Ammon's horn (tissue), 1 donor: ENCODE results near the gene LAMC2.

Experiments
- DNase-seq: peaks from one replicate; pipeline ENCODE4 v3.0.0-alpha.2; 2016; ENCODE audit warnings: low spot score

The LAMC2 gene

GRCh38 chr1:183287191-183287675 is 101.2 kb downstream of the LAMC2 start:
- DNase-seq, result peak; percentile 70

- no peak for DNase-seq
Observed at GRCh38 chr1:183288583-183288982, 102.5 kb downstream of the LAMC2 start.

DNA sequence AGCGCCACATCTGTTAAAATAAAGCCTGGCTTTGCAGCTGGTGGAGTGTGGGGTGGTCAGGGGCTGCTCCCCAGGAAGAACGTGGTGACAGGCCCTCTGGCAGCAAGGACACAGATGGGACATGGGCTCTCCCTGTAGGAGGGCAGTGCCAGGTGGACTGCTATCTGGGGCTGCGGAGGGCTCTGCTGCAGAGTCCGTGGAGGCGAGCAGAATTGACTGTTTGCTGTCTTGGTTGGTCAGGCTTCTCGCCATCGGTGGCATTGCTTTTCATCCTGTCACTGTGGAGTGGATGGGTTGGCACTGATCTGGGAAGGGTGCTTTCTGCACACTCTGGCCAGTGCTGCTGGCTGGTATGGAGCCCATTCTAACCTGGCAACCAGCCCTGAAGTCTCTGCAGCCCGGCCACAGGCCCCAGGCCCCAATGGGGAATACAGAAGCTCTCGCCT is 103.0 kb downstream of the LAMC2 start:
- DNase-seq, result no peak

DNA sequence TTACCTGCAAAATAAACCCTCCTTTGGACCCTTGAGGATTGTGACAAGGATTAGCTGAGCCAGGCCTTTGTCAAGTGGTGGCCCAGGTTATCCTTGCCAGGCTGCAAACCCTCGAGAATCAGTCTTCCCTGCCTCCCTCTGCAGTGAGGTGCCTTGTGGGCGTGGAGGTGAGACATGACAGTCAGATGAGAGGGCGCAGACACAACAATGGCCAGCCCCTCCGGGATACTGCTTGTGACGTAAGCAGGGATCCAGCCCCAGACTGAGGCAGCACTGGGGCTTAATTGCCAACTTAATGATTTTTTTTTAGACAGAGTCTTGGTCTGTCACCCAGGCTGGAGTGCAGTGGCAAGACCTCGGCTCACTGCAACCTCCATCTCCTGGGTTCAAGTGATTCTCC is 104.6 kb downstream of the LAMC2 start:
- DNase-seq, result no peak

DNA sequence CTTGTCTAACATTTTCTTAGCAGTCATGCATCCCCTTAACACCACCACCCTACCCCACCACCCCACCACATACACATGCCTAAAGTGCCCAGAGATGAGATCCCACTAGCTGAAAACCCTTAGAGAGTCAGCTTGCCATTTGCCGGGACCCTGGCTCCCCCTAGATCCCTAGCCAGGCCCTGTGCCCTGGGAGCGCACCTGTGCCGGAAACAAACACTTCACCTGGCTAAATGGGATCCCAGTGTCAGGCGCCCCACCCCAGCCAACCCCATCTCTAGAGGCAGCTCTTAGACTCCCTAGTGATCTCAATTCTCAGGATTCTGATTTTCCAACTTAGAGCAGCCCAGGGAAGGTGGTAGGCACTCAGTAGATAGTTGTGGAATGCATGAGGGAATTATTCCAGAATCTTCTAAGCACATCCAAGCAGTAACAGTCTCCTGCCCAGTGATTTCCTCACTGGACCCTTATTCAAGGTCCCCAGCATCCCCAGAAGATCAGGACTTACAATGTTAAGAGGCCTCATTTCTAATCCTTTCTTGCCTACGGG is 105.2 kb downstream of the LAMC2 start:
- no peak for DNase-seq

GRCh38 chr1:183291802-183292514 is 105.9 kb downstream of the LAMC2 start:
- DNase-seq, result no peak

DNA sequence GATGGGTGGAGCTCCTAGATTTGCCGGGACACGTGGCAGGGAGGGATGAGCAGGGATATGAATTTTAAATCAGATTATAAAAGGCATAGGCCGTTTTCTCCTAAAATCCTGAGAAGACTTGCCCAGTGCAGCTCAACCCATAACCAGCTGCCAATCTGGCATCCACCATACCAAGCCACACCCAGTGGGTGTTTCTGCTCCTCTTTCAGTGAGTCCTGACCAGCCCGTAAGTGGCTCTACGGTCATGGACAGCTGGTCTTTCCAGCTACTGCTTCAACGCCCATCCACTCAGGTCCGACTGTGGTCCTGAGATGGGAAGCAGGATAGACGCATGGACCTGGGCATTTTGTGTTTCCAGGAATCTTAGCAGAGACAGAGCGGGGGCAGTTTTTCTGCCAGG is 107.2 kb downstream of the LAMC2 start:
- DNase-seq, result no peak

- no peak for DNase-seq
Observed at GRCh38 chr1:183293876-183294275, 107.8 kb downstream of the LAMC2 start.
